Measurements from ENCODE around the gene DPP7. TPM values are rescaled to one million over a fixed set of nuclear protein-coding genes. Genes with fewer than 3 reads are reported as not detected.

Gene DPP7
- total and polyA plus RNA-seq, 2 donors from 2014 or later: 164 to 205 TPM

DNA sequence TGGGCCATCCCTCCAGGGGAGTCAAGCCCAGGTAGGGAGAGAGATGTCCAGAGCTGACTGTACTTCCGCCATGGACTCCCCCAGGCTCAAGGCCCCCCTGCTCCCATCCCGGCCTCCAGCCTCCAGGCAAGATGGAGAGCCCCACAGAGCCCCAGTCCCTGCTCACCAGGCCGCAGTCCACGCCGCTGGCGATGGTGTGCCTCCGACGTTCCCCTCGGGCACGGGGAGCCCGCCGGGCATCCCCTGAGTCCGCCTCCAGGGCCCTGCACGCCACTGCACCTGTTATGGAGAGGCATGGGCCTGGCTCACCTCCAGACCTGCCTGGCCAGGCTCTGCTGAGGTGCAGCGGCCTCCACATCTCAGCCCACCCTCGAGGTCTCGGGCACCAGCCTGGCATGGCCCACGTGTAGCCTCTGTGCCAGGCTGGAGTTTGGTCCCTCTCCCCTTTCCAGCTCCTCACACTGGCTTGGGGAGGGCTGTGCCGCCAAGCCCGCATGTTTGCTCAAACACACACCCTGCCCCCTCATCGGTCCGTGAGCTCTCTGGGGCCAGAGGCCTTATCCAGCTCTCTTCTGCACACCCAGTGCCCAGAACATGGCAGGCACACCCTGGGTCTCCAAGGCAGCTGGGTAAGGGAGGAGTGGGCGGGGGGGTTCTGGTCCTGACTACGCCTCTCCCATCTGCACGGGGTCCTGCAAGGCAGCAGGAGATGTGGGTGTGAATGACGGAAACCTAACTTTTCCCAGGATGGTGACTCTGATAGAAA is 48.3 kb downstream of the DPP7 start:
- Histone ChIP-seq H3K4me1 (ENCODE audit: control insufficient read depth in 2 of 3, insufficient read depth in 2 of 3, low read depth in 1 of 3, low read length in 3 of 3) (peaks cover 0 to 10% (median 4%) of the 10 kb centered on the region in 3 donors), H3K9ac (ENCODE audit: low read length in 3 of 3) (no peak overlapping the region), H3K27me3 (ENCODE audit: control insufficient read depth, insufficient read depth, low read length) (no peaks in the 10 kb centered on the region), H3K4me3 (ENCODE audit: low read length in 3 of 3) (no peak overlapping the region), H3K27ac (ENCODE audit: low read depth in 2 of 2, low read length in 2 of 2) (no peak overlapping the region), H3K9me3 (ENCODE audit: control insufficient read depth in 2 of 3, insufficient read depth in 1 of 3, low read length in 3 of 3) (no peaks in the 10 kb centered on the region), H3K36me3 (ENCODE audit: control insufficient read depth in 2 of 3, insufficient read depth in 3 of 3, low read length in 3 of 3) (no peaks in the 10 kb centered on the region)
- DNase-seq (peak in 1 of 5 donors; percentile 45), FAIRE-seq (no peak)
- intact Hi-C loops (cut with DNase I): no loop called here
- no peak for TF ChIP-seq CTCF (IDR thresholded peaks at IDR 0.05; ENCODE audit: borderline replicate concordance, extremely low read depth, insufficient read depth)

- H3K9ac ChIP-seq (ENCODE audit: low read length in 3 of 3): no peak overlapping the region
- H3K4me3 ChIP-seq (ENCODE audit: low read length in 3 of 3): no peak overlapping the region
- H3K9me3 ChIP-seq (ENCODE audit: control insufficient read depth in 2 of 3, insufficient read depth in 1 of 3, low read length in 3 of 3): no peaks in the 10 kb centered on the region
- DNase-seq: no peak
- no peaks in the 10 kb centered on the region for H3K36me3 ChIP-seq (ENCODE audit: control insufficient read depth in 2 of 3, insufficient read depth in 3 of 3, low read length in 3 of 3)
- intact Hi-C loops (cut with DNase I): no loop called here
- peaks cover 0 to 4% (median 0%) of the 10 kb centered on the region in 3 donors for H3K4me1 ChIP-seq (ENCODE audit: control insufficient read depth in 2 of 3, insufficient read depth in 2 of 3, low read depth in 1 of 3, low read length in 3 of 3)
- H3K27ac ChIP-seq (ENCODE audit: low read depth in 2 of 2, low read length in 2 of 2): no peak overlapping the region
- no peak for TF ChIP-seq CTCF (IDR thresholded peaks at IDR 0.05; ENCODE audit: borderline replicate concordance, extremely low read depth, insufficient read depth)
- H3K27me3 ChIP-seq (ENCODE audit: control insufficient read depth, insufficient read depth, low read length): no peaks in the 10 kb centered on the region
- no peak for FAIRE-seq
These were observed 49.1 kb downstream of the DPP7 start for GRCh38 chr9:137065336-137065967.

GRCh38 chr9:137064880-137065164 is 49.7 kb downstream of the DPP7 start:
- Histone ChIP-seq H3K9me3 (ENCODE audit: control insufficient read depth in 2 of 3, insufficient read depth in 1 of 3, low read length in 3 of 3) (no peaks in the 10 kb centered on the region), H3K27ac (ENCODE audit: low read depth in 2 of 2, low read length in 2 of 2) (no peak overlapping the region), H3K36me3 (ENCODE audit: control insufficient read depth in 2 of 3, insufficient read depth in 3 of 3, low read length in 3 of 3) (no peaks in the 10 kb centered on the region), H3K27me3 (ENCODE audit: control insufficient read depth, insufficient read depth, low read length) (no peaks in the 10 kb centered on the region), H3K4me3 (ENCODE audit: low read length in 3 of 3) (no peak overlapping the region), H3K9ac (ENCODE audit: low read length in 3 of 3) (no peak overlapping the region), H3K4me1 (ENCODE audit: control insufficient read depth in 2 of 3, insufficient read depth in 2 of 3, low read depth in 1 of 3, low read length in 3 of 3) (peaks cover 0 to 4% (median 0%) of the 10 kb centered on the region in 3 donors)
- no peak for TF ChIP-seq CTCF (IDR thresholded peaks at IDR 0.05; ENCODE audit: borderline replicate concordance, extremely low read depth, insufficient read depth)
- no peak for DNase-seq
- intact Hi-C loops (cut with DNase I): no loop called here
- no peak for FAIRE-seq
